CD14-positive monocyte (primary cell): ENCODE measurements around the gene NAA16. TPM values are rescaled to one million over a fixed set of nuclear protein-coding genes. Genes with fewer than 3 reads are reported as not detected.

Experiments used
- DNase-seq, 3 donors: peaks; one replicate each; pipeline ENCODE4 v3.0.0-alpha.2; 2011 to 2022
- H2AFZ ChIP-seq: 2 replicates; pipeline ENCODE4 v1.6.0; 2012; ENCODE audit warnings: mild to moderate bottlenecking, low read depth, low read length, inconsistent platforms; ENCODE audit not compliant: insufficient read depth, poor library complexity, severe bottlenecking
- H3K27ac ChIP-seq, 2 donors: 1 replicate in 1 of 2; 2 replicates in 1 of 2; pipeline ENCODE4 v1.5.1; 2012 to 2013; ENCODE audit warnings: low read length in 2 of 2, control low read depth in 1 of 2, inconsistent platforms in 1 of 2, low read depth in 1 of 2, mild to moderate bottlenecking in 1 of 2
- H3K27me3 ChIP-seq, 2 donors: one replicate each; pipeline versions ENCODE4 v1.6.0 to v1.6.1; 2011 to 2013; ENCODE audit warnings: low read length in 2 of 2; ENCODE audit not compliant: control insufficient read depth in 2 of 2, insufficient read depth in 2 of 2
- H3K36me3 ChIP-seq, 2 donors: replicated peaks in 1 of 2; 1 replicate in 1 of 2; 2 replicates in 1 of 2; pipeline versions ENCODE4 v1.5.1 to v1.6.1; 2012 to 2013; ENCODE audit warnings: low read length in 2 of 2, control low read depth in 1 of 2, inconsistent platforms in 1 of 2, mild to moderate bottlenecking in 1 of 2; ENCODE audit not compliant: insufficient read depth in 2 of 2, control insufficient read depth in 1 of 2
- H3K4me1 ChIP-seq, 2 donors: 1 replicate in 1 of 2; 2 replicates in 1 of 2; pipeline versions ENCODE4 v1.5.1 to v1.6.1; 2012 to 2013; ENCODE audit warnings: low read length in 2 of 2, control low read depth in 1 of 2, inconsistent platforms in 1 of 2, mild to moderate bottlenecking in 1 of 2, moderate library complexity in 1 of 2; ENCODE audit not compliant: insufficient read depth in 2 of 2, control insufficient read depth in 1 of 2
- H3K4me2 ChIP-seq: replicated peaks from 2 replicates; pipeline ENCODE3; 2012; ENCODE audit warnings: low read length, moderate library complexity, mild to moderate bottlenecking; ENCODE audit not compliant: poor library complexity, severe bottlenecking; ENCODE audit errors: extremely low read depth
- H3K4me3 ChIP-seq, 3 experiments: fragments of 200-600 bp in 1 of 3; sonication (generic) in 1 of 3; replicated peaks in 1 of 3; 1 replicate in 2 of 3; 2 replicates in 1 of 3; pipeline ENCODE4 v1.5.1; 2011 to 2013; ENCODE audit warnings: low read length in 3 of 3, mild to moderate bottlenecking in 3 of 3, control low read depth in 2 of 3, low read depth in 2 of 3, inconsistent platforms in 1 of 3, moderate library complexity in 1 of 3
- H3K79me2 ChIP-seq: 2 replicates; pipeline ENCODE4 v1.6.0; 2012; ENCODE audit warnings: mild to moderate bottlenecking, control low read depth, inconsistent platforms, low read length, moderate library complexity; ENCODE audit not compliant: insufficient read depth
- H3K9ac ChIP-seq: 2 replicates; pipeline ENCODE4 v1.6.0; 2017; ENCODE audit warnings: low read length, mild to moderate bottlenecking; ENCODE audit not compliant: insufficient read depth, poor library complexity, severe bottlenecking
- H3K9me3 ChIP-seq, 2 donors: replicated peaks in 1 of 2; 1 replicate in 1 of 2; 2 replicates in 1 of 2; pipeline versions ENCODE4 v1.5.1 to v1.6.1; 2012 to 2013; ENCODE audit warnings: low read length in 2 of 2, control low read depth in 1 of 2; ENCODE audit not compliant: control insufficient read depth in 1 of 2, insufficient read depth in 1 of 2
- H4K20me1 ChIP-seq: 2 replicates; pipeline ENCODE4 v1.6.0; 2012; ENCODE audit warnings: mild to moderate bottlenecking, low read length, control low read depth, moderate library complexity; ENCODE audit not compliant: insufficient read depth
- H3K27ac Mint-ChIP-seq, 7 donors: one replicate each; pipeline ENCODE4 v1.8.0; 2020; ENCODE audit warnings: mild to moderate bottlenecking in 7 of 7, mixed read lengths in 7 of 7, moderate library complexity in 6 of 7, inconsistent platforms in 2 of 7
- H3K27me3 Mint-ChIP-seq, 3 donors: one replicate each; pipeline ENCODE4 v1.8.0; 2021 to 2022; ENCODE audit warnings: low read depth in 3 of 3, mild to moderate bottlenecking in 3 of 3, mixed read lengths in 3 of 3, moderate library complexity in 3 of 3, inconsistent platforms in 1 of 3
- H3K36me3 Mint-ChIP-seq, 2 donors: one replicate each; pipeline ENCODE4 v1.8.0; 2020; ENCODE audit warnings: mixed read lengths in 2 of 2, inconsistent platforms in 1 of 2, mild to moderate bottlenecking in 1 of 2
- H3K4me1 Mint-ChIP-seq: one replicate; pipeline ENCODE4 v1.8.0; 2020; ENCODE audit warnings: mild to moderate bottlenecking, mixed read lengths
- H3K4me3 Mint-ChIP-seq, 2 donors: one replicate each; pipeline ENCODE4 v1.8.0; 2020; ENCODE audit warnings: mild to moderate bottlenecking in 2 of 2, mixed read lengths in 2 of 2, moderate library complexity in 1 of 2
- H3K9me3 Mint-ChIP-seq, 7 donors: one replicate each; pipeline ENCODE4 v1.8.0; 2020 to 2022; ENCODE audit warnings: mixed read lengths in 7 of 7, mild to moderate bottlenecking in 6 of 7, moderate library complexity in 6 of 7, inconsistent platforms in 2 of 7
- CTCF ChIP-seq: fragments of 200-600 bp; IDR thresholded peaks from one replicate; pipeline ENCODE4 v1.8.0; 2022; ENCODE audit warnings: antibody characterized with exemption, mild to moderate bottlenecking
- WGBS: methylation state at CpG from one replicate; pipeline ENCODE4 v1.1.5; 2013; ENCODE audit warnings: missing lambda C conversion rate; ENCODE audit not compliant: insufficient coverage; 5-methylcytosine and 5-hydroxymethylcytosine counted together
- intact Hi-C, 2 donors: fragments of 100-400 bp; cut with micrococcal nuclease; formaldehyde crosslinking; loops; one replicate each; pipeline versions ENCODE4 v1.15.0 to v1.15.1; 2023
- polyA plus RNA-seq, 3 donors: library from polyadenylated mRNA; depleted of rRNA in 1 of 3; unstranded in 2 of 3; stranded (reverse) in 1 of 3; fragments of 300-500 nt in 2 of 3; fragments of >200 nt in 1 of 3; fragmentation: Illumina TruSeq in 2 of 3; gene quantifications; 1 replicate in 2 of 3; 2 replicates in 1 of 3; pipeline ENCODE4 v1.2.3, GENCODE V29; 2012 to 2021

Gene NAA16
- polyA plus RNA-seq, 3 donors: 3.8 to 20.6 (median 5.9) TPM

DNA sequence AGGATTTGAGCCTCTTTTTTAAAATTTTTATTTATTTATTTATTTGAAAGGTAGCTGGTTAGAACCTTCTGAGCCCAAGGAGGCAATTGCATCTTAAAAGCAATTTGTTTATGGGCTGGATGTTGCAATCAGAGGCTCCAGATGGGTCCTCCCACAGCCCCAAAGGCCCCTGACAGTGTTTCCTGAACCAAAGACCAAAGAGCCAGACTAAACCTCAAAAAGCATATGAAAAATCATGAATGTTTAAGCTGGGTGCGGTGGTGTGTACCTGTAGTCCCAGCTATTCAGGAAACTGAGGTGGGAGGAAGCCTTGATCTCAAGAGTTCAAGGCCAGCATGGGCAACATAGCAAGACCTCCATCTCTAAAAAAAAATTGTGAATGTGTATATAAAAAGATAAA lies 78.5 kb downstream of the NAA16 start:
- intact Hi-C loops: no loop called here
- peaks cover 0 to 2% (median 1%) of the 10 kb centered on the region in 3 donors for H3K27me3 Mint-ChIP-seq
- no CpG with 5 or more reads among the region's 1 CpG for WGBS
- no peak overlapping the region for H3K27ac ChIP-seq
- H3K4me1 ChIP-seq: peaks cover 9 to 14% of the 10 kb centered on the region in 2 donors
- H3K4me3 Mint-ChIP-seq: no peak overlapping the region
- H3K27me3 ChIP-seq: no peaks in the 10 kb centered on the region
- no peak overlapping the region for H3K4me2 ChIP-seq
- no peak for DNase-seq
- H3K9me3 Mint-ChIP-seq: peaks cover 6 to 21% (median 11%) of the 10 kb centered on the region in 7 donors
- H3K9ac ChIP-seq: no peak overlapping the region
- no peak overlapping the region for H3K27ac Mint-ChIP-seq
- peaks cover 8 to 11% of the 10 kb centered on the region in 2 donors for H3K9me3 ChIP-seq
- no peaks in the 10 kb centered on the region for H3K79me2 ChIP-seq
- H3K4me1 Mint-ChIP-seq: peaks cover 16% of the 10 kb centered on the region
- H2AFZ ChIP-seq: no peak overlapping the region
- no peaks in the 10 kb centered on the region for H3K36me3 ChIP-seq
- H4K20me1 ChIP-seq: no peaks in the 10 kb centered on the region
- TF ChIP-seq CTCF: no peak
- H3K4me3 ChIP-seq: no peak overlapping the region
- peaks cover 0 to 3% of the 10 kb centered on the region in 2 donors for H3K36me3 Mint-ChIP-seq

- Mint-ChIP-seq H3K27ac (no peak overlapping the region), H3K4me3 (no peak overlapping the region), H3K9me3 (peaks cover 8 to 27% (median 13%) of the 10 kb centered on the region in 7 donors), H3K4me1 (peaks cover 2% of the 10 kb centered on the region), H3K36me3 (peaks cover 0 to 3% of the 10 kb centered on the region in 2 donors), H3K27me3 (peaks cover 0 to 5% (median 0%) of the 10 kb centered on the region in 3 donors)
- H4K20me1 ChIP-seq: no peaks in the 10 kb centered on the region
- H2AFZ ChIP-seq: no peak overlapping the region
- peaks cover 13 to 14% of the 10 kb centered on the region in 2 donors for H3K9me3 ChIP-seq
- no peak for TF ChIP-seq CTCF
- intact Hi-C loops: no loop called here
- H3K79me2 ChIP-seq: no peaks in the 10 kb centered on the region
- H3K9ac ChIP-seq: no peak overlapping the region
- DNase-seq: no peak
- WGBS: no CpG with 5 or more reads among the region's 1 CpG
- H3K4me1 ChIP-seq: peaks cover 0 to 3% of the 10 kb centered on the region in 2 donors
- H3K27me3 ChIP-seq: no peaks in the 10 kb centered on the region
- no peak overlapping the region for H3K27ac ChIP-seq
- no peak overlapping the region for H3K4me2 ChIP-seq
- no peaks in the 10 kb centered on the region for H3K36me3 ChIP-seq
- H3K4me3 ChIP-seq: no peak overlapping the region
These were observed 83.1 kb downstream of the NAA16 start for GRCh38 chr13:41394166-41394565.
